Right kidney (tissue), 1 donor: ENCODE data around the gene PCGF3.
"Not testable (repeated sequence)": the region's sequence is repeated elsewhere in the genome, so short reads cannot be mapped to it uniquely, and the experiment has no call there.

ENCODE experiments used
- DNase-seq: peaks from one replicate; pipeline ENCODE4 v3.0.0-alpha.2; 2016

The PCGF3 gene

GRCh38 chr4:702618-703048 is 3.0 kb upstream of the PCGF3 start:
- no peak for DNase-seq

GRCh38 chr4:703336-704197 is 2.1 kb upstream of the PCGF3 start:
- DNase-seq, result no peak

GRCh38 chr4:704198-704891 is 1.3 kb upstream of the PCGF3 start:
- no peak for DNase-seq

GRCh38 chr4:704971-705277 is 708 bp upstream of the PCGF3 start:
- no peak for DNase-seq

- DNase-seq, result not testable (repeated sequence)
Measured at GRCh38 chr4:706083-706633, 526 bp downstream of the PCGF3 start.

GRCh38 chr4:706834-707598 is 1.4 kb downstream of the PCGF3 start:
- DNase-seq, result no peak

GRCh38 chr4:707929-708630 is 2.4 kb downstream of the PCGF3 start:
- no peak for DNase-seq

GRCh38 chr4:708631-708933 is 3.0 kb downstream of the PCGF3 start:
- no peak for DNase-seq

GRCh38 chr4:709348-709747 is 3.7 kb downstream of the PCGF3 start:
- DNase-seq, result no peak

- DNase-seq, result no peak
Measured at GRCh38 chr4:710116-710515, 4.5 kb downstream of the PCGF3 start.

- DNase-seq, result no peak
Measured at GRCh38 chr4:710916-711315, 5.3 kb downstream of the PCGF3 start.

- DNase-seq, result no peak
Measured at GRCh38 chr4:712093-712492, 6.5 kb downstream of the PCGF3 start.

GRCh38 chr4:712916-713632 is 7.4 kb downstream of the PCGF3 start:
- no peak for DNase-seq

GRCh38 chr4:714087-714486 is 8.5 kb downstream of the PCGF3 start:
- DNase-seq, result no peak

- no peak for DNase-seq
Measured at GRCh38 chr4:717601-718320, 12.1 kb downstream of the PCGF3 start.

GRCh38 chr4:718460-718859 is 12.8 kb downstream of the PCGF3 start:
- DNase-seq, result no peak

GRCh38 chr4:720111-720860 is 14.7 kb downstream of the PCGF3 start:
- no peak for DNase-seq

GRCh38 chr4:721261-722168 is 15.9 kb downstream of the PCGF3 start:
- DNase-seq, result no peak

- DNase-seq, result no peak
Measured at GRCh38 chr4:722169-722725, 16.6 kb downstream of the PCGF3 start.
